Measurements from ENCODE around the gene ACP7.

ACP7 gene

DNA sequence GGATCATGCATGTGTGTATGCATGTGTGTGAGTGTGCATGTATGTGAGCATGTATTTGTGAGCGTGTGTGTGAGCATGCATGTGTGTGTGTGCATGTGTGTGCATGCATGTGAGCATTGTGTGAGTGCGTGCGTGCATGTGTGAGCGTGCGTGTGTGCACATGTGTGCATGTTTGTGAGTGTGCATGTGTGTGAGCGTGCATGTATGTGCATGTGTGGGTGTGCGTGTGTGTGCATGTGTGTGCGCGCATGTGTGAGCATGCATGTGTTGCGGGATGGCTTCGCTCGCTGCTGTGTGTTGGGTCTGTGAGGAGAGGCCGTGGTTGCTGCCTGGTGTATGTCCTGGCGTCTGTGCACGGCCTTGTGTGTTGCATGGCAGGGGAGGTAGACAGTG lies 73.8 kb downstream of the ACP7 start:
- peaks cover 0 to 2% (median 0%) of the 10 kb centered on the region in 4 experiments for H3K36me3 ChIP-seq (ENCODE audit: control insufficient read depth in 4 of 4, insufficient read depth in 4 of 4, low read length in 3 of 4)

DNA sequence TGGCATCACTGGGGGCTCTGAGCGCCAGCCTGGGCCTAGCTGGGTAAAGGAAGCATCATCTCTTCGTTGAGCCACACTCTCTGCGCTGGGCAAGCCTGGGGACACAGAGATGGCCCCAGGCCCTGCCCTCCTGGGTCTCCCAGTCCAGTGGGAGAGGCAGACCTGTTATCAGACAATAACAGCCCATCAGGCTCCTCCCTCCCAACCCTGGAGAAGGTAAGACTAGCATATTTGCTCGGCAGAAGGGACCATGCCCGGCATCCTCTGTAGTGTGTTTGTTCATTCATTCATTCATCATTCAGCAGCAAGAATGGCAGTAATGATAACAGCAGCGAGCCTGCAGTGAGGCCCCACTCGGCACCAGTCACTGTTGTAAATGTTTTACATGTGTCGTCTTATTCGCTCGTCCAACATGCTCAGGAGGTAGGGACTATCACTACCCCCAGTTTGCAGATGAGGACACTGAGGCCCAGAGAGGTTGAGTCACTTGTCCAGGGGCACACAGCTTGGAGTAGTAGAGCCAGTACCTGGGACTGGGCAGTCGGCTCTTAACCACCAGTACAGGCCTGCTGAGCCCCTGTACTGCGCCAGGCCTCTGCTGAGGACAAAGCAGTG lies 74.6 kb downstream of the ACP7 start:
- WGBS (ENCODE audit: insufficient coverage), result 94% methylated on average over 11 of the region's 12 CpGs

More for the DNA sequence above, 73.8 kb downstream of the ACP7 start:
- H3K4me3 ChIP-seq (ENCODE audit: control insufficient read depth in 1 of 7, extremely low read depth in 1 of 7, insufficient read depth in 4 of 7, low read depth in 2 of 7, low read length in 6 of 7), result no peak overlapping the region
- WGBS (ENCODE audit: insufficient coverage), result 95% methylated on average over 4 of the region's 15 CpGs
- no peaks in the 10 kb centered on the region for H3K27me3 ChIP-seq (replicated peaks in 2 of 5; ENCODE audit: control insufficient read depth in 4 of 5, insufficient read depth in 5 of 5, low read length in 4 of 5)
- ChIA-PET CTCF (no interaction called here), POLR2A (no interaction called here)
- no peak overlapping the region for H3K27ac ChIP-seq (ENCODE audit: insufficient read depth in 1 of 2, low read depth in 1 of 2, low read length in 2 of 2, poor library complexity in 1 of 2, severe bottlenecking in 2 of 2)
- DNase-seq, result no peak
- no peaks in the 10 kb centered on the region for H3K9me3 ChIP-seq (ENCODE audit: control extremely low read depth in 1 of 5, control insufficient read depth in 4 of 5, insufficient read depth in 2 of 5, low read depth in 1 of 5, low read length in 4 of 5)
- H3K4me1 ChIP-seq (ENCODE audit: control extremely low read depth in 1 of 4, control insufficient read depth in 4 of 4, insufficient read depth in 4 of 4, low read length in 3 of 4), result peaks cover 0 to 46% (median 16%) of the 10 kb centered on the region in 4 experiments

DNA sequence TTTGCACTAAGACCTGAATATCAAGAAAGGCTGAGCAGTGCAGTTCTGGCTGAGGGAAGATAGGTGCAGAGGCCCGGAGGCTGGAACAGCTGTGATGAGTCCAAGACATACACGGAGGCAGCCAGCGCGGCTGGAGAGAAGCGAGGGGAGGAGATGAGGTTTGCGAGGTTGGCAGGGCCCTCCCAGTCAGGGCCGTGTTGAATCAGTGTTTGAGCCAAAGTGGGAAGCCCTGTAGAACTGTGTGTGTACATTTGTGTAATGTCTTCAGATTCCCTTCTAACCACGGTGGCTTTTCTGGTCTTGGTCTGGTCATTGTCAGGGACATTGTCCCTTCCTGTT lies 76.3 kb downstream of the ACP7 start:
- Histone ChIP-seq H3K36me3 (ENCODE audit: control insufficient read depth in 4 of 4, insufficient read depth in 4 of 4, low read length in 3 of 4) (peaks cover 0 to 2% (median under 1%) of the 10 kb centered on the region in 4 experiments), H3K9me3 (ENCODE audit: control extremely low read depth in 1 of 5, control insufficient read depth in 4 of 5, insufficient read depth in 2 of 5, low read depth in 1 of 5, low read length in 4 of 5) (no peaks in the 10 kb centered on the region), H3K4me3 (ENCODE audit: control insufficient read depth in 1 of 7, extremely low read depth in 1 of 7, insufficient read depth in 4 of 7, low read depth in 2 of 7, low read length in 6 of 7) (no peak overlapping the region), H3K27ac (ENCODE audit: insufficient read depth in 1 of 2, low read depth in 1 of 2, low read length in 2 of 2, poor library complexity in 1 of 2, severe bottlenecking in 2 of 2) (no peak overlapping the region), H3K27me3 (replicated peaks in 2 of 5; ENCODE audit: control insufficient read depth in 4 of 5, insufficient read depth in 5 of 5, low read length in 4 of 5) (no peaks in the 10 kb centered on the region), H3K4me1 (ENCODE audit: control extremely low read depth in 1 of 4, control insufficient read depth in 4 of 4, insufficient read depth in 4 of 4, low read length in 3 of 4) (peaks cover 0 to 36% (median 13%) of the 10 kb centered on the region in 4 experiments)
- no peak for DNase-seq
- ChIA-PET POLR2A (no interaction called here), CTCF (no interaction called here)
- WGBS (ENCODE audit: insufficient coverage), result 87% methylated on average over 8 of the region's 8 CpGs

More for the DNA sequence above, 74.6 kb downstream of the ACP7 start:
- Histone ChIP-seq H3K27ac (ENCODE audit: insufficient read depth in 1 of 2, low read depth in 1 of 2, low read length in 2 of 2, poor library complexity in 1 of 2, severe bottlenecking in 2 of 2) (no peak overlapping the region), H3K9me3 (ENCODE audit: control extremely low read depth in 1 of 5, control insufficient read depth in 4 of 5, insufficient read depth in 2 of 5, low read depth in 1 of 5, low read length in 4 of 5) (no peaks in the 10 kb centered on the region), H3K27me3 (replicated peaks in 2 of 5; ENCODE audit: control insufficient read depth in 4 of 5, insufficient read depth in 5 of 5, low read length in 4 of 5) (no peaks in the 10 kb centered on the region), H3K4me3 (ENCODE audit: control insufficient read depth in 1 of 7, extremely low read depth in 1 of 7, insufficient read depth in 4 of 7, low read depth in 2 of 7, low read length in 6 of 7) (no peak overlapping the region), H3K36me3 (ENCODE audit: control insufficient read depth in 4 of 4, insufficient read depth in 4 of 4, low read length in 3 of 4) (peaks cover 0 to 2% (median 0%) of the 10 kb centered on the region in 4 experiments), H3K4me1 (ENCODE audit: control extremely low read depth in 1 of 4, control insufficient read depth in 4 of 4, insufficient read depth in 4 of 4, low read length in 3 of 4) (peaks cover 0 to 46% (median 16%) of the 10 kb centered on the region in 4 experiments)
- DNase-seq, result no peak
- POLR2A ChIA-PET, result no interaction called here
- CTCF ChIA-PET, result no interaction called here

Measured in common myeloid progenitor, CD34-positive (primary cell).